GM13977 (cell line): ENCODE results near the gene ATP2A2.

ENCODE experiments used
- DNase-seq: peaks from one replicate; pipeline ENCODE4 v3.0.0; 2012; ENCODE audit warnings: low spot score
- in situ Hi-C: fragments of 300-500 bp; cut with MboI; formaldehyde crosslinking; loops from one replicate; pipeline ENCODE4 v1.12.0; 2022; ENCODE audit warnings: low sequenced_read_pairs, low pct_unique_long_range_greater_than_20kb, mixed read lengths, inconsistent platforms; ENCODE audit not compliant: unreplicated experiment
- TF ChIP-seq, protein P1 (sequence below): IDR thresholded peaks from 2 replicates; pipeline ENCODE4 v1.5.1; 2012; ENCODE audit warnings: mild to moderate bottlenecking, control low read depth; ENCODE audit not compliant: insufficient read depth; ENCODE audit errors: extremely low read depth, missing control alignments

The ATP2A2 gene

DNA sequence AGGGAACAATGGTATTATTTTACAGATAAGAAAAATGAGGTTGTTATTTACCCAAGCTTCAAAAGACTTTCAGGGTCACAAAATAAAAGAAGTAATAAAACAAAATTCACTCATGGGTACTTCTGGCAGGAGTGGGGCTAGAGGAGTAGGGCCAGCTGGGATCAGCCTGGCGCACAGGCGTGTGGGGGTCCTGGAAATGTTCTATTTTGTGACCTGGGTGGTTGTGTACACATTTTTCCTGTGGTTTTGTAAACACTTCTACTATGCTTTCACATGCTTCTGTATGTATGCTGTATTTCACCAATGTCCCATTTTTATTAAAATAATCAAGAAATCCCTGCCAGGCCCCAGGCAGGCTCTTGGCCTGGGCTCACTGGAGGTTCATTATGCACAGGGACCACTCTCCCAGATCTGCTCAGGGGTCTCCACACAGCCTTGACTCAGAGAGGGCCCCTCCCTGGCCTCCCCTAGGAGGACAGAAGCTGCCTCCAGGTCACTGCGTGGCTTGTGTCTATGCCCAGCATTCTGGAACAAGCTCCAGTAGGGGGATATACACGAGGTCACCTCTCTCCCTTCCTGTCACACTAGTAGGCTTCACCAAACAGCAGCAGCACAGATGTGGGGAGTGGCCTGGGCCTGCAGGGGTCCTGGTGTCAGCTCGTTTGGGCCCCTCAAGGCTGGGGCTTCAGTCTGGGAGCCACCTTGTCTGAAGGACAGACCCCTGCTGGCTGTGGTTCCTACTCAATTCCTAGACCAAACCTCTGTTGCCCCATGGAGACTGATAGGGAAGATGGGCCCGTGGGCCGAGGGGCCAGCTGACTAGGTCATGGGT lies 84.7 kb downstream of the ATP2A2 start:
- no peak for DNase-seq
- TF ChIP-seq, protein P1, sequence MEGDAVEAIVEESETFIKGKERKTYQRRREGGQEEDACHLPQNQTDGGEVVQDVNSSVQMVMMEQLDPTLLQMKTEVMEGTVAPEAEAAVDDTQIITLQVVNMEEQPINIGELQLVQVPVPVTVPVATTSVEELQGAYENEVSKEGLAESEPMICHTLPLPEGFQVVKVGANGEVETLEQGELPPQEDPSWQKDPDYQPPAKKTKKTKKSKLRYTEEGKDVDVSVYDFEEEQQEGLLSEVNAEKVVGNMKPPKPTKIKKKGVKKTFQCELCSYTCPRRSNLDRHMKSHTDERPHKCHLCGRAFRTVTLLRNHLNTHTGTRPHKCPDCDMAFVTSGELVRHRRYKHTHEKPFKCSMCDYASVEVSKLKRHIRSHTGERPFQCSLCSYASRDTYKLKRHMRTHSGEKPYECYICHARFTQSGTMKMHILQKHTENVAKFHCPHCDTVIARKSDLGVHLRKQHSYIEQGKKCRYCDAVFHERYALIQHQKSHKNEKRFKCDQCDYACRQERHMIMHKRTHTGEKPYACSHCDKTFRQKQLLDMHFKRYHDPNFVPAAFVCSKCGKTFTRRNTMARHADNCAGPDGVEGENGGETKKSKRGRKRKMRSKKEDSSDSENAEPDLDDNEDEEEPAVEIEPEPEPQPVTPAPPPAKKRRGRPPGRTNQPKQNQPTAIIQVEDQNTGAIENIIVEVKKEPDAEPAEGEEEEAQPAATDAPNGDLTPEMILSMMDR = no peak
- in situ Hi-C loops = no loop called here

DNA sequence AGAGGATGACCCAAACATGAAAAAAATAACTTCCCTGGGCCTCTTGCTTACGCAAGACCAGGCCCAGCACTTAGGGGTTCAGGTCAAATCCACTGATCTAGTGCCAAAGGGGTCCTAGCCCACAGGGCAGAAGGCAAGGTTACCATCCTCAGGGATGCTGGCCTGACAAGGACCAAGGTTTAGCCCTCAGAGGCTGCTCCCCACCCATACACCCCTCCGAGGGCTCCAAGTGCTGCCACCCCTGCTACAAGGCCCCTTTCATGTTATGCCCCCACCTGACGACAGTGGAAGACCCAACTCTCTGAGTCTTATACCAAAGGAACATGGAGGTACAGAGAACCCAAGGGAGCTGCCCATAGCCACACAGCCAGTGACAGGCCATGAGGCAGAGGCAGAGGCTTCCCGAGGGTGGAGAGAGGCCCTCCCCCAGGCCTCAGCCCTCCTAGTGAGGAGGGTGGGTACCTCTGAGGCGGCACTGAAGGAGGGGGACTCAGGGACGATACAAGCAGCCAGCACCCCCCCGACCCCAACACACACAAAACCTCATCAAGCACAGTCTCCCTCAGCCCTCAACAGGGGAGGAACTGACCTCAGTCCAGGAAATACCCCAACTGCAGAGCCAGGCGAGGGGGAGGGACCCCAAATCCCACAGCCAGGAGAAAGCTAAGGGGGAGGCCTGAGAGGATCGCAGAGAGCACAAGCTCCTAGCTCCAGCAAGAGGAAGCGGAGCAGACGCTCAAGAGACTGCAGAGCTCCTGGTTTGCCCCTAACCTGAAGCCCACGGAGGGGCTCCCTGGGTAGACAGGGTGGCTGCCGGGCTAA lies 85.5 kb downstream of the ATP2A2 start:
- in situ Hi-C loops = no loop called here
- DNase-seq = no peak
- TF ChIP-seq, protein P1 = no peak

DNA sequence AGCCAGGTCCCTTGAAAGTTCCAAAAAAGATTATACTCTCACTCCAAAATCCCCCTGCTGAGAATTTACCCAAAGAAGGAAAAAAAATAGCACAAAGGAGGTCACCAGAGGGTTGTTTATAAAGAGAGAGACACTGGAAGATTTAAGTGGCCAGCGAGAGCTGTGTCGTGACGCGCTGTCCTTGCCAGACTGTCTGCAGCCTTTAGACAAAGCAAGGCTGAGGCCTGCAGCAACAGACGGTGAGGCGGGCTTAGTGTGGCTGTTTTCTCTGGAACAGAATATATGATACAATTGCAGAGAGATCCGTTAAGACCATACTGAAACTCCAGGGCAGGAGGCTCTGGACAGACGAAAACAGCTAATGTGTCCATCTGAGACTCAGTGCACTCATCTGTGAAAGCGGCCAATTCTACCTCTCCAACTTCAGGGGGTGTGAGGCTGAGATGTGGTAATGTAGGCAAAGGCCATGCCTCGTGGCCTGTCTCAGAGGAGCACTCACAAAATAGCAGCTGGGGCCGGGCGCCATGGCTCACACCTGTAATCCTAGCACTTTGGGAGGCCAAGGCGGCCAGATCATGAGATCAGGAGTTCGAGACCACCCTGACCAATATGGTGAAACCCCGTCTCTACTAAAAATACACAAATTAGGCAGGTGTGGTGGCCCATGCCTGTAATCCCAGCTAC lies 86.3 kb downstream of the ATP2A2 start:
- no peak for DNase-seq
- in situ Hi-C loops = no loop called here
- TF ChIP-seq, protein P1 = no peak

DNA sequence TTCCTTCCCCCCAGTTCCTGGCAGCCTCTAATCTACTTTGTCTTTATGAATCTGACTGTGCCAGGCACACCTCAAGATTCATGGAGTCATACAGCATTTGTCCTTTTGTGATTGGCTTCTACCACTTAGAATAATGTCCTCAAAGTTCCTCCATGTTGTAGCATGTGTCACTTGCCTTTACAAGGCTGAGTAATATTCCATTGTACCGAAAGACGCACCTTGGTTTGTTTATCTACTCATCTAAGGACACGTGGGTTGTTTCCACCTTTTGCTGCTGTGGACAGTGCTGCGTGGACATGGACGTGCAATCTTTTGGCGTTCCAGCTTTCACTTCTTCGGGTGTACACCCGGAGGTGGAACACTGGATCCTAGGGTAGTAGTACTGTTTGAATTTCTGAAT lies 88.9 kb downstream of the ATP2A2 start:
- in situ Hi-C loops = no loop called here
- no peak for DNase-seq
- TF ChIP-seq, protein P1 = no peak

DNA sequence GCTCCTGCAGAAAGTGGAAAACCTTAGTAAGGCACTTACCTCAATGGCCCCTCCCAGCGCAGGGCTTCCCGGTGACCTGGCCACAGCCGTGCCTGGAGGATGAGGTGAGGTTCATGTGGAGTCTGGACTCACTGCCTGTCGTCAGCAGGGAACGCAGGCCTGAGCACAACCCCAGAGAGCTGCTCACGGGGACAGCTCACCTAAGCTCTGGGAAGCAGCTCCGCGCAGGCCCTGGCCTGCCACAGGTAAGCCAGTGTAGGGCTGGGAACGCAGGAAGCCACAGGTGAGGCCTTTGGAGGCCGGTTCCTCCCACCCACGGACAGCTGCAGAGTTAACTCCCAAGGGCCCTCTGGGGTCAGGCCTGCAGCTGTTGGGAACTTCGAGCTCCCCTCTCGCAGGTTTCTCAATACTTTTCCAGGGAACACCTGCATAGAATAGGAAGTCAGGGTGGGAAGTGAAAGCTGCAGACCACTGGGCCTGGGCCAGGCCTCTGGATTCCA lies 89.7 kb downstream of the ATP2A2 start:
- no peak for DNase-seq
- in situ Hi-C loops = no loop called here
- TF ChIP-seq, protein P1 = no peak

DNA sequence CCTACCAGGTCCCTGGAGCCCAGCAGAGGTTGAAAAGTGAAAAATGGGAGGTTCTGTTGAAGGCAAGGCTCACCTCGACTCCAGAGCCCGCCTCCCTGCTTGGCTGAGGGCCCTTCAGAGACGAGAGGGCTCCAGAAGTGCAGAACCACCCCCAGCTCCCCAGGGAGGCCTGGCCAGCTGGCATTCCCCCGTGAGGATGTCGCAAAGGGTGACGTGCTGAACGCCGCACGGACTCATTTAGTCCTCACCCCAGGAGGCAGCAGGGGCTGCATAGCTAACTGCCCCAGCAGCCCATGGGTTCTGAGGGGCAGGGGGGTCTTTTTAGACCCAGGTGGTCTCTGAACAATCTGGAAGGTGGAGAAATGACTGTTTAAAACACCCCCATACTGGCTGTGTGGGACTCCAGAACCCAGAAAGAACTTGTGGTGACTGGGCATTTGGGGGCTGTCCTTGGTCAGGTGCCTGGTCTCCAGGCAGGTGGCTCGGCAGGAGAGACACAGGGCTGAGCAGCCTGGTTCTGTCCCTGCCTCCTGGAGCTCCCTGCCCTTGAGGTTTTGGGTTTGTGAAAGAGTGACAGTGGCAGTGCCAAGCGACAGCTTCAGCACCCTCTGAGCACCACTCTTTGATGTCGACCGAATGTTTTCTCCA lies 90.5 kb downstream of the ATP2A2 start:
- TF ChIP-seq, protein P1 = no peak
- peak; percentile 71 for DNase-seq
- in situ Hi-C loops = no loop called here
